Stimulated activated naive CD8-positive, alpha-beta T cell treated with anti-CD3 and anti-CD28 coated beads, Interleukin-15, Interleukin-2, amounts not matched to agents 100 ng/mL and 50 ng/mL, for 24 hours (primary cell): ENCODE data around the gene ZNF821.
A peak's percentile ranks its signal among the peaks of the same experiment; 100 is the strongest.
"Not testable (repeated sequence)": the region's sequence is repeated elsewhere in the genome, so short reads cannot be mapped to it uniquely, and the experiment has no call there.

Experiments used
- H3K27ac Mint-ChIP-seq: one replicate; pipeline ENCODE4 v1.8.0; 2021; ENCODE audit warnings: mild to moderate bottlenecking, mixed read lengths
- H3K27me3 Mint-ChIP-seq: one replicate; pipeline ENCODE4 v1.8.0; 2021; ENCODE audit warnings: mixed read lengths
- H3K36me3 Mint-ChIP-seq: one replicate; pipeline ENCODE4 v1.8.0; 2021; ENCODE audit warnings: low read depth, mixed read lengths
- H3K4me1 Mint-ChIP-seq: one replicate; pipeline ENCODE4 v1.8.0; 2021; ENCODE audit warnings: low read depth, mixed read lengths
- H3K4me3 Mint-ChIP-seq: one replicate; pipeline ENCODE4 v1.8.0; 2021; ENCODE audit warnings: mild to moderate bottlenecking, mixed read lengths
- H3K9me3 Mint-ChIP-seq: one replicate; pipeline ENCODE4 v1.8.0; 2021; ENCODE audit warnings: mixed read lengths

ZNF821 gene

GRCh38 chr16:71854369-71854948 is 29.5 kb downstream of the ZNF821 start:
- Mint-ChIP-seq H3K36me3 (peaks cover 34% of the 10 kb centered on the region), H3K4me1 (peaks cover 48% of the 10 kb centered on the region), H3K9me3 (no peaks in the 10 kb centered on the region), H3K4me3 (no peak overlapping the region), H3K27ac (no peak overlapping the region), H3K27me3 (no peaks in the 10 kb centered on the region)

DNA sequence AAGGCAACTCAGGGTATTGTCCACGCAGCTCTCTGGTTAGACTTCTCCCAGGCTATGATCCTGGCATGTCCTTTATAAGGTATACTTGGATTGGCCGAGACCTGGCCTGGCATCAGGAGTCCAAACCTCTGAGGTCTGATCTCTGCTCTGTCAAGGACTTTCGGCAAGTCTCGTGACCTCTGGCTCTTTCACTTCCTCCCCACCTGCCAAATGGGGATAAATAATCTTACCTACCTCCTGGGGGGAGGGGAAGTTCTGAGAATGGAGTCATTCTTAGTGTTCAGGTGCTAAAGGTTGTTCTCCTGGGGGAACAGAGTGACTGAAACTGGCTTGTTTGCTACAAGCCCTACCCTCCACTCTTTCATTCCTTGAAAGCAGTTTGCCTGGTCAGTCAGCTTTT is 30.6 kb downstream of the ZNF821 start:
- H3K27ac Mint-ChIP-seq: no peak overlapping the region
- H3K9me3 Mint-ChIP-seq: no peaks in the 10 kb centered on the region
- no peaks in the 10 kb centered on the region for H3K27me3 Mint-ChIP-seq
- H3K4me3 Mint-ChIP-seq: no peak overlapping the region
- peaks cover 48% of the 10 kb centered on the region for H3K4me1 Mint-ChIP-seq
- peaks cover 41% of the 10 kb centered on the region for H3K36me3 Mint-ChIP-seq

DNA sequence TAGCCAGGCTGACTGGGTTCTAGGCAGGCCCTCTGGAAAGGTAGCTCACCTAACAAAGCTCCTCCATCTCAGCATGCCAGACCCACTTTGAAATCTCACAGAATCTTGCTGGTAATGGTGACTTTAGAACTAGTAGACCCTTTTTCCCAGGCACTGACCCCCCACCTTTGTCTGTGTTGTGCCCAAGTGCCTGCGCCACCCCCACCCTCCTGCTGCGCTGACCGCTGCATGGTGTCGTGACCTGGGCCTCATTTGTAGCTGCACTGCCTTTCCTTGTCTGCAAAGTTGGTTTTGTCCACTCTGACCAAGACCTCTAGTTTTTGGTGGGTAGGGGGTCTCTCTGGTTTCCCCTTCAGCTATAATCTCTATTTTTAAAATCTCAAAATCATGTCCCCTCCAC is 31.4 kb downstream of the ZNF821 start:
- Mint-ChIP-seq H3K9me3 (no peaks in the 10 kb centered on the region), H3K27ac (no peak overlapping the region), H3K27me3 (no peaks in the 10 kb centered on the region), H3K4me3 (no peak overlapping the region), H3K4me1 (peaks cover 50% of the 10 kb centered on the region), H3K36me3 (peaks cover 46% of the 10 kb centered on the region)

- no peaks in the 10 kb centered on the region for H3K27me3 Mint-ChIP-seq
- no peak overlapping the region for H3K27ac Mint-ChIP-seq
- H3K4me1 Mint-ChIP-seq: peaks cover 54% of the 10 kb centered on the region
- H3K9me3 Mint-ChIP-seq: no peaks in the 10 kb centered on the region
- no peak overlapping the region for H3K4me3 Mint-ChIP-seq
- H3K36me3 Mint-ChIP-seq: peaks cover 46% of the 10 kb centered on the region
Measured at GRCh38 chr16:71852158-71852557, 31.8 kb downstream of the ZNF821 start.

DNA sequence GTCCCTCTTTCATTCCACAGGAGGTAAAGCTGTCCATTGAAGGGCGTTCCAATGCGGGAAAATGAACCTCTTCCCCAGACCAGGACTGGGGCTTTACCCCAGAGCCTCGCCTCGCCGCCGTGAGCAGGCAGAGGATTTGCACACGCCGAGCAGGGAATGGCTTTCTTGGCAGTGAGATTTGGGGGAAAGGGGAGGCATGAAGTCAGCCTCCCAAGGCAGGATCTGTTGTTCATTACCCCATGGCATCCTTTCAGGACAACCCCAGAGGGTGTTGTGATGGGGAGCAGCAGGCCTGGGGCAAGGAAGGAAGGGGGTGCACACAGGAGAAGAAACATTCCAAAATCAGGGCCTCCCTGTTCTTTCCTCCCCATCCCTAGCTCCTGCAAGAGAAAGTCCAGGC is 32.2 kb downstream of the ZNF821 start:
- Mint-ChIP-seq H3K4me3 (no peak overlapping the region), H3K4me1 (peaks cover 58% of the 10 kb centered on the region), H3K36me3 (peaks cover 46% of the 10 kb centered on the region), H3K27me3 (no peaks in the 10 kb centered on the region), H3K27ac (no peak overlapping the region), H3K9me3 (no peaks in the 10 kb centered on the region)

GRCh38 chr16:71848622-71849021 is 35.4 kb downstream of the ZNF821 start:
- no peaks in the 10 kb centered on the region for H3K9me3 Mint-ChIP-seq
- no peaks in the 10 kb centered on the region for H3K27me3 Mint-ChIP-seq
- no peak overlapping the region for H3K27ac Mint-ChIP-seq
- H3K36me3 Mint-ChIP-seq: peaks cover 32% of the 10 kb centered on the region
- H3K4me3 Mint-ChIP-seq: no peak overlapping the region
- H3K4me1 Mint-ChIP-seq: peaks cover 43% of the 10 kb centered on the region

- Mint-ChIP-seq H3K36me3 (peaks cover 32% of the 10 kb centered on the region), H3K4me3 (peak overlapping the region; percentile 91), H3K27ac (peak overlapping the region; percentile 77), H3K27me3 (no peaks in the 10 kb centered on the region), H3K9me3 (no peaks in the 10 kb centered on the region), H3K4me1 (peaks cover 45% of the 10 kb centered on the region)
Measured at GRCh38 chr16:71847096-71847495, 36.9 kb downstream of the ZNF821 start.

DNA sequence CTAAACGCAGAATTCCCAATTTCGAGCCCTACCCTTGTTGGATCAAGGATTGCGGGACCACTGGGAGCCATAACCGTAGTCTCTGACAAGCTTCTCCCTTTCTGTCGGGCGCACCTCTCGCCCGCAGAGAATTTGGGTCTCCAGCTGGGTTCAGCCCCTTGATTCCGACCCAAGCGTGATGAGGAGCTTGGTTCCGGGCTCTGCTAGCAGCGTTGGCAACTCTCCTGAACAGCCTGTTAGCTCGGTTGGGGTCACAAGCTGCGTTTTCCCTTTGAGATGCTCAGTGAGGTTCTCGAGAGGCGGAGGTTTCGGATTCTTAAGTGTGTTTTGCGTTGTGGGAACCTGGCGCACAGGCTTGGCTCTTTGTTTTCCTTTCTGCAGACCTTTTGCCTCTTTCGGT is 37.6 kb downstream of the ZNF821 start:
- Mint-ChIP-seq H3K9me3 (no peaks in the 10 kb centered on the region), H3K36me3 (peaks cover 27% of the 10 kb centered on the region), H3K4me1 (peaks cover 41% of the 10 kb centered on the region), H3K4me3 (peak overlapping the region; percentile 91), H3K27me3 (no peaks in the 10 kb centered on the region), H3K27ac (peak overlapping the region; percentile 77)

GRCh38 chr16:71845639-71846430 is 38.1 kb downstream of the ZNF821 start, which contains the start of gene ATXN1L:
Gene ATXN1L (plus strand): TSS chr16:71845976. CDS start chr16:71849741, 3,765 bp downstream.
- Mint-ChIP-seq H3K9me3 (no peaks in the 10 kb centered on the region), H3K27ac (peak within 1 kb of the TSS; percentile 93), H3K4me3 (peak within 1 kb of the TSS; percentile 91), H3K27me3 (no peaks in the 10 kb centered on the region), H3K36me3 (peaks cover 24% of the 10 kb centered on the region), H3K4me1 (peaks cover 39% of the 10 kb centered on the region)

GRCh38 chr16:71843572-71843971 is 40.4 kb downstream of the ZNF821 start:
- Mint-ChIP-seq H3K4me3 (no peak overlapping the region), H3K27ac (no peak overlapping the region), H3K9me3 (no peaks in the 10 kb centered on the region), H3K27me3 (no peaks in the 10 kb centered on the region), H3K4me1 (peaks cover 39% of the 10 kb centered on the region), H3K36me3 (peaks cover 7% of the 10 kb centered on the region)

- H3K4me3 Mint-ChIP-seq: no peak overlapping the region
- no peaks in the 10 kb centered on the region for H3K36me3 Mint-ChIP-seq
- H3K27me3 Mint-ChIP-seq: no peaks in the 10 kb centered on the region
Measured at GRCh38 chr16:71840052-71840451, 43.9 kb downstream of the ZNF821 start.

GRCh38 chr16:71837150-71837549 is 46.8 kb downstream of the ZNF821 start:
- no peaks in the 10 kb centered on the region for H3K27me3 Mint-ChIP-seq
- H3K27ac Mint-ChIP-seq: no peak overlapping the region
- H3K4me3 Mint-ChIP-seq: no peak overlapping the region
- H3K9me3 Mint-ChIP-seq: no peaks in the 10 kb centered on the region
- H3K36me3 Mint-ChIP-seq: no peaks in the 10 kb centered on the region
- peaks cover 3% of the 10 kb centered on the region for H3K4me1 Mint-ChIP-seq

More at GRCh38 chr16:71840052-71840451, 43.9 kb downstream of the ZNF821 start:
- Mint-ChIP-seq H3K4me1 (peaks cover 18% of the 10 kb centered on the region), H3K27ac (no peak overlapping the region), H3K9me3 (no peaks in the 10 kb centered on the region)

- no peaks in the 10 kb centered on the region for H3K36me3 Mint-ChIP-seq
- no peaks in the 10 kb centered on the region for H3K4me1 Mint-ChIP-seq
- H3K27ac Mint-ChIP-seq: no peak overlapping the region
- H3K9me3 Mint-ChIP-seq: no peaks in the 10 kb centered on the region
- no peaks in the 10 kb centered on the region for H3K27me3 Mint-ChIP-seq
- no peak overlapping the region for H3K4me3 Mint-ChIP-seq
Measured at GRCh38 chr16:71834291-71834690, 49.7 kb downstream of the ZNF821 start.

- H3K27me3 Mint-ChIP-seq, H3K9me3 Mint-ChIP-seq, H3K27ac Mint-ChIP-seq, H3K4me3 Mint-ChIP-seq, H3K4me1 Mint-ChIP-seq, H3K36me3 Mint-ChIP-seq: not testable (repeated sequence)
Measured at GRCh38 chr16:71832112-71832511, 51.9 kb downstream of the ZNF821 start.

GRCh38 chr16:71831698-71832097 is 52.3 kb downstream of the ZNF821 start:
- H3K27ac Mint-ChIP-seq, H3K4me1 Mint-ChIP-seq, H3K9me3 Mint-ChIP-seq, H3K27me3 Mint-ChIP-seq, H3K4me3 Mint-ChIP-seq, H3K36me3 Mint-ChIP-seq: not testable (repeated sequence)

GRCh38 chr16:71830359-71830758 is 53.6 kb downstream of the ZNF821 start:
- Mint-ChIP-seq H3K36me3 (no peaks in the 10 kb centered on the region), H3K9me3 (no peaks in the 10 kb centered on the region), H3K27ac (no peak overlapping the region), H3K4me3 (no peak overlapping the region), H3K4me1 (no peaks in the 10 kb centered on the region), H3K27me3 (no peaks in the 10 kb centered on the region)
